Activated CD8-positive, alpha-beta T cell treated with anti-CD3 and anti-CD28 coated beads, Interleukin-2, amount 10 ng/mL, durations not matched to agents 7 days and 5 days (primary cell): ENCODE results near the gene FSIP1. TPM values are rescaled to one million over a fixed set of nuclear protein-coding genes. Genes with fewer than 3 reads are reported as not detected.

Source experiments
- ATAC-seq: fragments of 150-1000 bp; cut with Tn5 transposase; one replicate; pipeline ENCODE4 v1.10.0; 2021; ENCODE audit warnings: moderate library complexity
- CTCF ChIA-PET: fragments of 350-600 bp; sonication (Branson Sonifier 250); formaldehyde crosslinking; loops from one replicate; lab custom pipeline; 2021; ENCODE audit warnings: antibody characterized with exemption; lab: Charles Lee
- POLR2A ChIA-PET: fragments of 350-600 bp; sonication (Branson Sonifier 250); formaldehyde crosslinking; loops from one replicate; lab custom pipeline; 2021; ENCODE audit warnings: antibody characterized with exemption; lab: Charles Lee
- DNase-seq: peaks from one replicate; pipeline ENCODE4 v3.0.0-alpha.2; 2020
- H3K27ac Mint-ChIP-seq: one replicate; pipeline ENCODE4 v1.8.0; 2021; ENCODE audit warnings: mild to moderate bottlenecking, mixed read lengths
- H3K27me3 Mint-ChIP-seq: one replicate; pipeline ENCODE4 v1.8.0; 2021; ENCODE audit warnings: low read depth, mixed read lengths
- H3K36me3 Mint-ChIP-seq: one replicate; pipeline ENCODE4 v1.8.0; 2021; ENCODE audit warnings: low read depth, mixed read lengths
- H3K4me1 Mint-ChIP-seq: one replicate; pipeline ENCODE4 v1.8.0; 2021; ENCODE audit warnings: low read depth, mixed read lengths
- H3K4me3 Mint-ChIP-seq: one replicate; pipeline ENCODE4 v1.8.0; 2021; ENCODE audit warnings: mild to moderate bottlenecking, mixed read lengths
- H3K9me3 Mint-ChIP-seq: one replicate; pipeline ENCODE4 v1.8.0; 2022; ENCODE audit warnings: mixed read lengths; ENCODE audit not compliant: insufficient read depth
- total RNA-seq, 2 experiments: library from RNA; stranded (reverse); gene quantifications; one replicate each; pipeline ENCODE4 v1.2.3, GENCODE V29; 2021

Gene FSIP1
- total RNA-seq, 2 experiments from 2014 or later, result 0.73 to 1.0 TPM

GRCh38 chr15:39641191-39641889, 141.3 kb downstream of the FSIP1 start:
- ChIA-PET CTCF (interaction anchor here (0.6 to 4.7 kb wide), 8 partner anchors 12 to 115 kb away, joined by 3 to 28 read pairs (median 4); no protein-coding TSS in a partner anchor), POLR2A (interaction anchor here (3.1 kb wide), 1 partner anchor 17 kb away, joined by 15 read pairs; no protein-coding TSS in a partner anchor)
- ATAC-seq, result peak; percentile 30
- Mint-ChIP-seq H3K36me3 (peaks cover 6% of the 10 kb centered on the region), H3K4me3 (no peak overlapping the region), H3K4me1 (peaks cover 16% of the 10 kb centered on the region), H3K27me3 (peaks cover 8% of the 10 kb centered on the region), H3K9me3 (no peaks in the 10 kb centered on the region), H3K27ac (peak overlapping the region; percentile 13)
- DNase-seq, result no peak

- peaks cover 10% of the 10 kb centered on the region for H3K27me3 Mint-ChIP-seq
- no peak overlapping the region for H3K27ac Mint-ChIP-seq
- ATAC-seq, result no peak
- DNase-seq, result no peak
- ChIA-PET CTCF (interaction anchor here (0.9 to 4.7 kb wide), 4 partner anchors 12 to 116 kb away, joined by 3 to 28 read pairs (median 6); no protein-coding TSS in a partner anchor), POLR2A (interaction anchor here (3.1 kb wide), 1 partner anchor 16 kb away, joined by 15 read pairs; no protein-coding TSS in a partner anchor)
- no peaks in the 10 kb centered on the region for H3K9me3 Mint-ChIP-seq
- H3K36me3 Mint-ChIP-seq, result peaks cover 6% of the 10 kb centered on the region
- H3K4me3 Mint-ChIP-seq, result no peak overlapping the region
- H3K4me1 Mint-ChIP-seq, result peaks cover 16% of the 10 kb centered on the region
Measured at GRCh38 chr15:39640665-39641064, 142.0 kb downstream of the FSIP1 start.

DNA sequence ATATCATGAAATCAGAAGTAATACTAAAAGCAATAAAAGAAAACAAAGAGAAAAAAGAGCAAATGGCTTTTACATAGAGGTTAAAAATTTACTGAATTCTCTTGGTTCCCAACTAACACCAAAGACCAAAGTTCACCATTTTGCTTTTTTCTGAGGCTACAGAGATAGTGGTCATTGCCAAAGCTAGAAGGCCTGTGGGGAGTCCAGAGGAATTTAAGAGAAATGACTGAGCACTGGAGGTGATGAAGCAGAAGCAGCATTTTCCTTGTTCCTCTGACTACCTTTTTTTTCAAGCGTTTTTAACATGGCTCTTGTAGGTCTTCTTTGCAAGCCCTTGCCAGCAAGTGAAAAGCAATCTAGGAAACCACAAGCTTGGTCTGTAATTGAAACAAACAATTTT, 143.6 kb downstream of the FSIP1 start:
- Mint-ChIP-seq H3K27ac (no peak overlapping the region), H3K9me3 (no peaks in the 10 kb centered on the region), H3K36me3 (peaks cover 6% of the 10 kb centered on the region), H3K27me3 (peaks cover 10% of the 10 kb centered on the region), H3K4me3 (no peak overlapping the region), H3K4me1 (peaks cover 16% of the 10 kb centered on the region)
- ChIA-PET POLR2A (no interaction called here), CTCF (interaction anchor here (0.9 to 1.5 kb wide), 2 partner anchors 14 to 15 kb away, joined by 3 read pairs; no protein-coding TSS in a partner anchor)
- DNase-seq (no peak), ATAC-seq (no peak)

GRCh38 chr15:39638041-39638440, 144.6 kb downstream of the FSIP1 start:
- peaks cover 10% of the 10 kb centered on the region for H3K27me3 Mint-ChIP-seq
- no peaks in the 10 kb centered on the region for H3K9me3 Mint-ChIP-seq
- H3K36me3 Mint-ChIP-seq, result peaks cover 6% of the 10 kb centered on the region
- no peak overlapping the region for H3K27ac Mint-ChIP-seq
- ChIA-PET POLR2A (no interaction called here), CTCF (interaction anchor here (1.5 to 3.7 kb wide), 2 partner anchors 14 kb away, joined by 3 to 21 read pairs; no protein-coding TSS in a partner anchor)
- H3K4me1 Mint-ChIP-seq, result peaks cover 16% of the 10 kb centered on the region
- no peak overlapping the region for H3K4me3 Mint-ChIP-seq
- ATAC-seq (no peak), DNase-seq (no peak)

GRCh38 chr15:39631357-39631756, 151.3 kb downstream of the FSIP1 start:
- Mint-ChIP-seq H3K4me1 (peaks cover 51% of the 10 kb centered on the region), H3K9me3 (no peaks in the 10 kb centered on the region), H3K27me3 (peaks cover 2% of the 10 kb centered on the region), H3K36me3 (peaks cover 31% of the 10 kb centered on the region), H3K4me3 (no peak overlapping the region), H3K27ac (peak overlapping the region; percentile 33)
- POLR2A ChIA-PET, result interaction anchor here (0.6 kb wide), 1 partner anchor 677 kb away, joined by 4 read pairs; the partner anchor contains the start of gene PLCB2
- CTCF ChIA-PET, result interaction anchor here (0.6 to 3.2 kb wide), 4 partner anchors 46 to 59 kb away, joined by 3 to 10 read pairs (median 5); partner anchors contain the start of gene THBS1
- ATAC-seq (no peak), DNase-seq (no peak)

DNA sequence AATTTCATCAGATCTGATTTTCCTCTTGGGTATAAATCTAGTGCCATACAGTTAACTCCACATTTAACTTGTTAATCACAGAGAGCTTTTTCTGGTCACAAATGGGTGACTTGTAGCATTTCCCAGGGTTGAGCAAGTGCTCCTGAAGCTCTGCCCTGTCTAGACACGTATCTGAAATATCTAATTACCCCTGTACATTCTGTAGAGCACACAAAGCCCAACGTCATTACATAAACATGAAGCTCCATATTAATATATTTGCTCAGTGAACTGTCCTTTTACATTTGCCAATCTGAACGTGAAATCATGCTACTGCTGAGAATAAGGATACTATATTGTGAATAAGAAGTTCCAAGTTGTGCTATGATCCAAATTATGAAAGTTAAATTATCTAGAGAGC, 152.7 kb downstream of the FSIP1 start:
- Mint-ChIP-seq H3K4me1 (peaks cover 66% of the 10 kb centered on the region), H3K36me3 (peaks cover 43% of the 10 kb centered on the region), H3K4me3 (no peak overlapping the region), H3K27ac (peak overlapping the region; percentile 86), H3K9me3 (no peaks in the 10 kb centered on the region), H3K27me3 (no peaks in the 10 kb centered on the region)
- ATAC-seq (no peak), DNase-seq (no peak)
- CTCF ChIA-PET, result interaction anchor here (0.7 to 4.1 kb wide), 11 partner anchors 12 to 545 kb away, joined by 3 to 28 read pairs (median 4); partner anchors contain the start of gene THBS1
- POLR2A ChIA-PET, result interaction anchor here (1.5 kb wide), 1 partner anchor 679 kb away, joined by 3 read pairs; no protein-coding TSS in a partner anchor

- ChIA-PET CTCF (interaction anchor here (0.7 to 4.1 kb wide), 10 partner anchors 7 to 545 kb away, joined by 3 to 28 read pairs (median 4); no protein-coding TSS in a partner anchor), POLR2A (interaction anchor here (1.5 kb wide), 1 partner anchor 679 kb away, joined by 3 read pairs; no protein-coding TSS in a partner anchor)
- peaks cover 44% of the 10 kb centered on the region for H3K36me3 Mint-ChIP-seq
- peak; percentile 70 for ATAC-seq
- DNase-seq, result peak; percentile 74
- no peak overlapping the region for H3K4me3 Mint-ChIP-seq
- H3K27ac Mint-ChIP-seq, result peak overlapping the region; percentile 86
- no peaks in the 10 kb centered on the region for H3K27me3 Mint-ChIP-seq
- no peaks in the 10 kb centered on the region for H3K9me3 Mint-ChIP-seq
- H3K4me1 Mint-ChIP-seq, result peaks cover 71% of the 10 kb centered on the region
Measured at GRCh38 chr15:39629371-39629770, 153.3 kb downstream of the FSIP1 start.

DNA sequence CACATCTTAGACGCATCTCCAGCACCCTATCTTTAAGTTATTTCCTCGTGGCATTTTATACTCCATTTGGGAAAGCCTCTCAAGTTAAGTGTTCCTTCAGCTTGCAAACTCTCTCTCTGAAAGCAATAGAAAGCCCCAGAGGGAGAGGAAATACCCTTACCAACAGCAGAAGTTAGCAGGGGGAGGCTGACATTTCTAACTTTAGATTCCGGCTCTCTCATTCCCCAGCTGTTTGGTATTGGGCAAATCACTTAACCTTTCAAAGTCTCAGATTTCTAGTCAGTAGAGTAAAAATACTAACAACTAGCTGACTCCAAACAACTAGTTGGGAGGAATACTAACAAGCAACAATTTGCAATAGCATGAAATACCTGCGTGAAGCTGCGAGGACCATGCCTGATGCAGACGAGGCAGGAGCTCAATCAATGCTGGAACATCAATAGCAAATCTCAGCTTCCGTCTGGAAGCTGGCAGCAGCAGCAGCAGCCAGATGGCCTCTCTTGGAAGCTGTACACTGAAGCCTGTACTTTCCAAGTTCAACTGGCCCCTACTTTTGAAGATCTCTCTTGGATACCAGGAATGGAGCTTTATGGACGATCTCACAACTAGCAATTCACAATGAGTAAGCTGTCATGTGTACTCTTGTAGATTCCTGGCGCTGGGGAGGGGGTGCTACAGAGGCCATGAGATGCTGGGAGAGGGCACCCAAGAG, 153.9 kb downstream of the FSIP1 start:
- peaks cover 78% of the 10 kb centered on the region for H3K4me1 Mint-ChIP-seq
- H3K27me3 Mint-ChIP-seq, result no peaks in the 10 kb centered on the region
- no peaks in the 10 kb centered on the region for H3K9me3 Mint-ChIP-seq
- peaks cover 44% of the 10 kb centered on the region for H3K36me3 Mint-ChIP-seq
- H3K4me3 Mint-ChIP-seq, result peak overlapping the region; percentile 21
- ChIA-PET CTCF (interaction anchor here (1.2 to 4.1 kb wide), 9 partner anchors 8 to 129 kb away, joined by 3 to 28 read pairs (median 5); no protein-coding TSS in a partner anchor), POLR2A (interaction anchor here (1.5 kb wide), 1 partner anchor 680 kb away, joined by 3 read pairs; no protein-coding TSS in a partner anchor)
- no peak for ATAC-seq
- DNase-seq, result no peak
- peak overlapping the region; percentile 86 for H3K27ac Mint-ChIP-seq

DNA sequence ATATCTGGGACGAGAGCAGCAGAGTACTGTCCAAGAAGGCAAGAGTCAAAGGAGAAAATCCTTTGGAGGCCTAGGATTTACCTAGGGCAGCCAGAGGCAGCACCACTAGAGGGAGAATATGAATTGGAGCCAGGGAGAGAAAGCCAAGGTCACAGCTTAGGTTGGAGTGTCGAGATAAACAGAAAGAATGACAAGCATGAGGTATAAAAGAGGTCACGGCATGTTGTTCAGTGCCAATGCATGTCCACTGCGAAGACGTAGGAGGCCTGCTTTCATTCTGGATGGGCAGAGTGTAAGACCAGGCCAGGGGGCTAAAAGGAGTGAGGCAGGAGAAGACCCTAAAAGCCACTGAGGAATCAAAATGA, 154.5 kb downstream of the FSIP1 start:
- ChIA-PET CTCF (interaction anchor here (1.2 to 4.1 kb wide), 5 partner anchors 9 to 58 kb away, joined by 3 to 28 read pairs (median 5); no protein-coding TSS in a partner anchor), POLR2A (no interaction called here)
- Mint-ChIP-seq H3K36me3 (peaks cover 44% of the 10 kb centered on the region), H3K4me1 (peaks cover 84% of the 10 kb centered on the region), H3K27me3 (no peaks in the 10 kb centered on the region), H3K9me3 (no peaks in the 10 kb centered on the region), H3K4me3 (no peak overlapping the region), H3K27ac (peak overlapping the region; percentile 97)
- no peak for ATAC-seq
- DNase-seq, result no peak

- no peaks in the 10 kb centered on the region for H3K9me3 Mint-ChIP-seq
- peak overlapping the region; percentile 97 for H3K27ac Mint-ChIP-seq
- H3K27me3 Mint-ChIP-seq, result no peaks in the 10 kb centered on the region
- peaks cover 49% of the 10 kb centered on the region for H3K36me3 Mint-ChIP-seq
- no peak overlapping the region for H3K4me3 Mint-ChIP-seq
- POLR2A ChIA-PET, result no interaction called here
- no peak for DNase-seq
- peaks cover 89% of the 10 kb centered on the region for H3K4me1 Mint-ChIP-seq
- no peak for ATAC-seq
- CTCF ChIA-PET, result interaction anchor here (1.3 to 7.5 kb wide), 4 partner anchors 15 to 46 kb away, joined by 3 to 61 read pairs (median 16); partner anchors contain the start of gene THBS1
Measured at GRCh38 chr15:39627451-39628143, 155.0 kb downstream of the FSIP1 start.
